GM23338 (cell line): ENCODE measurements around the gene MAP4K4.

Experiments
- CTCF ChIP-seq, 2 experiments: fragments of 200-600 bp in 1 of 2; sonication (generic) in 1 of 2; conservative IDR thresholded peaks; 2 replicates each; pipeline versions ENCODE4 v1.5.1 to v1.6.1; 2016 to 2017; ENCODE audit warnings: antibody characterized with exemption in 2 of 2, low read depth in 2 of 2, mild to moderate bottlenecking in 2 of 2, moderate library complexity in 1 of 2
- POLR2AphosphoS5 ChIP-seq: IDR thresholded peaks from 2 replicates; pipeline ENCODE4 v1.6.1; 2016; ENCODE audit warnings: antibody characterized with exemption, low read depth

GRCh38 chr2:101689114-101689825 is 8.2 kb upstream of the MAP4K4 start:
- TF ChIP-seq POLR2AphosphoS5 (no peak), CTCF (conservative IDR thresholded peaks at IDR 0.05; ENCODE audit: low read depth in 2 of 2) (no peak)
